ENCODE data around the gene TRIM17. TPM values are rescaled to one million over a fixed set of nuclear protein-coding genes. Genes with fewer than 3 reads are reported as not detected.

Gene TRIM17
- total RNA-seq, 1 donor from 2014 or later, result 1.5 TPM

DNA sequence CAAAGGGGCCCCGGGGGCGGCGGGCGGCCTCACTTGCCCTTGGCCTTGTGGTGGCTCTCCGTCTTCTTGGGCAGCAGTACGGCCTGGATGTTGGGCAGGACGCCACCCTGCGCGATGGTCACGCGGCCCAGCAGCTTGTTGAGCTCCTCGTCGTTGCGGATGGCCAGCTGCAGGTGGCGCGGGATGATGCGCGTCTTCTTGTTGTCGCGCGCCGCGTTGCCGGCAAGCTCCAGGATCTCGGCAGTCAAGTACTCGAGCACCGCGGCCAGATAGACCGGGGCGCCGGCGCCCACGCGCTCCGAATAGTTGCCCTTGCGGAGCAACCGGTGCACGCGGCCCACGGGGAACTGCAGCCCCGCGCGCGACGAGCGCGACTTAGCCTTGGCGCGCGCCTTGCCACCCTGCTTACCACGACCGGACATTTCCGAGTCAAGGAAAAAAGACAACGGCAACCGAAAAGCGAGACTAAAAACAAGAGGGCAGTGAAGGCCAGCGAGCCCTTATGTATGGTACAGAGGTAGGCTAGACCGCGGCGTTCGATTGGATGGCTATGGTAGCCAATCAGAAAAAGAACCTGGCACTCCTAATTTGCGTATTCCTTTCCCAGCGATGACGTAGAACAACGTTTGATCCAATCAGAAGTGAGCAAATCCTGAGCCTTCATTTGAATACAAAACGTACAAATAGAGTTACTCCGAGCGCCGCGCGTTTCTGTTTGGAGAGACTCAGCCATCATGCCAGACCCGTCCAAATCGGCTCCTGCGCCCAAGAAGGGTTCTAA is 40.9 kb upstream of the TRIM17 start:
- peaks cover 7% of the 10 kb centered on the region for H4K20me1 ChIP-seq (ENCODE audit: insufficient read depth, low read length)
- H3K9ac ChIP-seq (ENCODE audit: low read length), result peak overlapping the region; percentile 75
- DNase-seq (ENCODE audit: low read depth) (peak; percentile 98), FAIRE-seq (no peak)
- Mint-ChIP-seq H3K4me1 (ENCODE audit: low read depth, unreplicated experiment) (peaks cover 2% of the 10 kb centered on the region), H3K9me3 (ENCODE audit: unreplicated experiment) (no peaks in the 10 kb centered on the region), H3K27ac (ENCODE audit: unreplicated experiment) (peak overlapping the region; percentile 93), H3K36me3 (ENCODE audit: low read depth, unreplicated experiment) (peaks cover 7% of the 10 kb centered on the region), H3K4me3 (ENCODE audit: unreplicated experiment) (peak overlapping the region; percentile 98), H3K27me3 (ENCODE audit: low read depth, unreplicated experiment) (peaks cover 39% of the 10 kb centered on the region)
- peak overlapping the region; percentile 69 for H3K4me3 ChIP-seq (ENCODE audit: insufficient read depth, low read depth, low read length)
- H3K4me2 ChIP-seq (ENCODE audit: low read length), result peak overlapping the region; percentile 88
- H3K9me3 ChIP-seq (ENCODE audit: insufficient read depth, low read depth, low read length), result no peaks in the 10 kb centered on the region
- peak overlapping the region; percentile 78 for H2AFZ ChIP-seq (ENCODE audit: low read depth, low read length)
- peaks cover 9% of the 10 kb centered on the region for H3K4me1 ChIP-seq (ENCODE audit: insufficient read depth, low read length)
- H3K36me3 ChIP-seq (ENCODE audit: insufficient read depth, low read length), result no peaks in the 10 kb centered on the region
- H3K79me2 ChIP-seq (ENCODE audit: insufficient read depth, low read length), result peaks cover 12% of the 10 kb centered on the region
- peaks cover 4% of the 10 kb centered on the region for H3K27me3 ChIP-seq (ENCODE audit: insufficient read depth, low read length)
- TF ChIP-seq EZH2 (IDR thresholded peaks at IDR 0.05; ENCODE audit: insufficient read depth, low read length), result no peak
- TF ChIP-seq, protein P1, sequence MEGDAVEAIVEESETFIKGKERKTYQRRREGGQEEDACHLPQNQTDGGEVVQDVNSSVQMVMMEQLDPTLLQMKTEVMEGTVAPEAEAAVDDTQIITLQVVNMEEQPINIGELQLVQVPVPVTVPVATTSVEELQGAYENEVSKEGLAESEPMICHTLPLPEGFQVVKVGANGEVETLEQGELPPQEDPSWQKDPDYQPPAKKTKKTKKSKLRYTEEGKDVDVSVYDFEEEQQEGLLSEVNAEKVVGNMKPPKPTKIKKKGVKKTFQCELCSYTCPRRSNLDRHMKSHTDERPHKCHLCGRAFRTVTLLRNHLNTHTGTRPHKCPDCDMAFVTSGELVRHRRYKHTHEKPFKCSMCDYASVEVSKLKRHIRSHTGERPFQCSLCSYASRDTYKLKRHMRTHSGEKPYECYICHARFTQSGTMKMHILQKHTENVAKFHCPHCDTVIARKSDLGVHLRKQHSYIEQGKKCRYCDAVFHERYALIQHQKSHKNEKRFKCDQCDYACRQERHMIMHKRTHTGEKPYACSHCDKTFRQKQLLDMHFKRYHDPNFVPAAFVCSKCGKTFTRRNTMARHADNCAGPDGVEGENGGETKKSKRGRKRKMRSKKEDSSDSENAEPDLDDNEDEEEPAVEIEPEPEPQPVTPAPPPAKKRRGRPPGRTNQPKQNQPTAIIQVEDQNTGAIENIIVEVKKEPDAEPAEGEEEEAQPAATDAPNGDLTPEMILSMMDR (IDR thresholded peaks at IDR 0.05; ENCODE audit: insufficient read depth, low read depth, low read length), result no peak
- peak overlapping the region; percentile 69 for H3K27ac ChIP-seq (ENCODE audit: low read depth, low read length)

DNA sequence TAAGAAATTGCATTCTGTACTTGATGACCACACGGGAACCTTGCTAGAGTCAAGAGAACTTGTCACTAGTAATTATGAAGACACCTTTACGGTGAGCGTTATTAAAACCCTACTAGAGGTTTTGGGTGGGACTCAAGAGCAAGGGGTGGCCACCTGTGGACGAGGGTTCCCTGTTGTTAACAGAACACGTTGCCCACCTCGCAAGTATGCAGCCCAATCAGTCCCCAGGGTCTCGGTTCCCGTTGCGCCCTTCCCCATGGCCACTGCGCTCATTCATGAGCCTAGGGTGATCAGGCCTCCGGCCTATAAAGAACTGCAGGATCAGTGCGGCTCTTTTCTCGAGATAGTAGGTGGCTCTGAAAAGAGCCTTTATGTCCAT is 40.3 kb upstream of the TRIM17 start:
- no peaks in the 10 kb centered on the region for H3K36me3 ChIP-seq (ENCODE audit: insufficient read depth, low read length)
- DNase-seq (ENCODE audit: low read depth) (no peak), FAIRE-seq (no peak)
- peak overlapping the region; percentile 98 for H3K4me3 Mint-ChIP-seq (ENCODE audit: unreplicated experiment)
- H3K79me2 ChIP-seq (ENCODE audit: insufficient read depth, low read length), result peaks cover 12% of the 10 kb centered on the region
- H3K4me1 ChIP-seq (ENCODE audit: insufficient read depth, low read length), result peaks cover 9% of the 10 kb centered on the region
- H3K9ac ChIP-seq (ENCODE audit: low read length), result peak overlapping the region; percentile 75
- peak overlapping the region; percentile 69 for H3K4me3 ChIP-seq (ENCODE audit: insufficient read depth, low read depth, low read length)
- H2AFZ ChIP-seq (ENCODE audit: low read depth, low read length), result peak overlapping the region; percentile 75
- H3K4me1 Mint-ChIP-seq (ENCODE audit: low read depth, unreplicated experiment), result peaks cover 2% of the 10 kb centered on the region
- H3K9me3 ChIP-seq (ENCODE audit: insufficient read depth, low read depth, low read length), result no peaks in the 10 kb centered on the region
- no peaks in the 10 kb centered on the region for H3K27me3 ChIP-seq (ENCODE audit: insufficient read depth, low read length)
- H3K4me2 ChIP-seq (ENCODE audit: low read length), result peak overlapping the region; percentile 88
- H3K27ac ChIP-seq (ENCODE audit: low read depth, low read length), result peak overlapping the region; percentile 69
- H4K20me1 ChIP-seq (ENCODE audit: insufficient read depth, low read length), result peaks cover 7% of the 10 kb centered on the region
- H3K9me3 Mint-ChIP-seq (ENCODE audit: unreplicated experiment), result no peaks in the 10 kb centered on the region
- no peak for TF ChIP-seq EZH2 (IDR thresholded peaks at IDR 0.05; ENCODE audit: insufficient read depth, low read length)
- TF ChIP-seq, protein P1 (IDR thresholded peaks at IDR 0.05; ENCODE audit: insufficient read depth, low read depth, low read length), result no peak
- peaks cover 35% of the 10 kb centered on the region for H3K27me3 Mint-ChIP-seq (ENCODE audit: low read depth, unreplicated experiment)
- H3K36me3 Mint-ChIP-seq (ENCODE audit: low read depth, unreplicated experiment), result peaks cover 7% of the 10 kb centered on the region
- H3K27ac Mint-ChIP-seq (ENCODE audit: unreplicated experiment), result no peak overlapping the region

All from astrocyte (in vitro differentiated cells and primary cell).